K562 (cell line): ENCODE measurements around the gene GCNT2. TPM values are rescaled to one million over a fixed set of nuclear protein-coding genes. Genes with fewer than 3 reads are reported as not detected.

Source experiments
- ATAC-seq: fragments of 200-7000 bp; cut with Tn5 transposase; 3 replicates; pipeline ENCODE4 v1.9.1; 2020; ENCODE audit warnings: moderate library complexity
- BruUV-seq: library from RNA; stranded (reverse); fragments of 400-500 nt; replicated peaks from 2 replicates; lab custom pipeline; 2021; lab: Mats Ljungman, UMichigan
- CTCF ChIA-PET: fragments of 300-600 bp; formaldehyde crosslinking; extraction: SDS; loops from one replicate; lab custom pipeline; 2021; ENCODE audit warnings: low intra/inter-chr PET ratio; lab: Yijun Ruan, JAX
- POLR2A ChIA-PET: fragments of 300-600, 350-650 bp; sonication (Branson Sonifier 250); formaldehyde crosslinking; extraction: SDS; loops from one replicate; lab custom pipeline; 2021; ENCODE audit warnings: antibody characterized with exemption, inconsistent platforms; lab: Yijun Ruan, JAX
- DNase-seq, 4 experiments: peaks; one replicate each; pipeline versions ENCODE4 v3.0.0 to v3.0.0-alpha.2; 2011 to 2018; ENCODE audit warnings: low spot score in 3 of 4, mixed read lengths in 3 of 4; ENCODE audit errors: extremely low read depth in 1 of 4
- FAIRE-seq: peaks from 2 replicates; lab custom pipeline; 2011; peaks lifted over from hg19 to GRCh38; lab: Jason Lieb, UNC
- H2AFZ ChIP-seq: 2 replicates; pipeline ENCODE4 v1.6.0; 2011; ENCODE audit warnings: low read depth, low read length, control low read depth, inconsistent platforms
- H3K27ac ChIP-seq: fragments of 200-600 bp; 3 replicates; pipeline ENCODE4 v1.8.0; 2011; ENCODE audit warnings: low read depth, mild to moderate bottlenecking, control low read depth, inconsistent platforms, low read length, moderate library complexity, mixed read lengths; ENCODE audit errors: extremely low read depth
- H3K27me3 ChIP-seq, 2 experiments: fragments of 300-600 bp in 1 of 2; 2 replicates in 1 of 2; 3 replicates in 1 of 2; pipeline versions ENCODE4 v1.6.0 to v1.8.0; 2011; ENCODE audit warnings: inconsistent platforms in 2 of 2, low read length in 2 of 2, mild to moderate bottlenecking in 1 of 2, mixed read lengths in 1 of 2, moderate library complexity in 1 of 2; ENCODE audit not compliant: control insufficient read depth in 2 of 2, insufficient read depth in 2 of 2
- H3K36me3 ChIP-seq: fragments of 300-600 bp; 3 replicates; pipeline ENCODE4 v1.8.0; 2011; ENCODE audit warnings: mild to moderate bottlenecking, low read length, inconsistent platforms; ENCODE audit not compliant: control insufficient read depth, insufficient read depth
- H3K4me1 ChIP-seq, 2 experiments: fragments of 200-600 bp in 1 of 2; replicated peaks in 1 of 2; 2 replicates in 1 of 2; 3 replicates in 1 of 2; pipeline versions ENCODE4 v1.5.1 to v1.8.0; 2011; ENCODE audit warnings: inconsistent platforms in 2 of 2, low read length in 2 of 2, mild to moderate bottlenecking in 1 of 2, mixed read lengths in 1 of 2, moderate library complexity in 1 of 2; ENCODE audit not compliant: control insufficient read depth in 2 of 2, insufficient read depth in 2 of 2
- H3K4me2 ChIP-seq: 2 replicates; pipeline ENCODE4 v1.6.1; 2011; ENCODE audit warnings: low read length, control low read depth, inconsistent platforms, mixed read lengths; ENCODE audit not compliant: insufficient read depth
- H3K4me3 ChIP-seq: fragments of 200-600 bp; sonication (generic), shearing (Covaris generic); 2 replicates; pipeline ENCODE4 v1.5.1; 2016; ENCODE audit warnings: control low read depth, inconsistent platforms
- H3K79me2 ChIP-seq: fragments of 200-600 bp; 3 replicates; pipeline ENCODE4 v1.8.0; 2011; ENCODE audit warnings: low read length, inconsistent platforms; ENCODE audit not compliant: control insufficient read depth, insufficient read depth
- H3K9ac ChIP-seq, 2 experiments: 2 replicates each; pipeline versions ENCODE4 v1.6.0 to v1.6.1; 2011; ENCODE audit warnings: low read depth in 2 of 2, low read length in 2 of 2, control low read depth in 1 of 2, inconsistent platforms in 1 of 2, mild to moderate bottlenecking in 1 of 2, mixed read lengths in 1 of 2; ENCODE audit not compliant: insufficient read depth in 1 of 2
- H3K9me1 ChIP-seq: one replicate; pipeline ENCODE4 v1.6.0; 2011; ENCODE audit warnings: inconsistent platforms, mild to moderate bottlenecking, low read length, moderate library complexity; ENCODE audit not compliant: control insufficient read depth, insufficient read depth
- H3K9me3 ChIP-seq: replicated peaks from 2 replicates; pipeline ENCODE4 v1.5.1; 2011; ENCODE audit warnings: low read depth, low read length, inconsistent platforms; ENCODE audit not compliant: control insufficient read depth, insufficient read depth
- H4K20me1 ChIP-seq: replicated peaks from 2 replicates; pipeline ENCODE4 v1.6.1; 2011; ENCODE audit warnings: low read length, inconsistent platforms, mixed read lengths; ENCODE audit not compliant: control insufficient read depth, insufficient read depth
- CBX3 ChIP-seq, 2 experiments: IDR thresholded peaks; 1 replicate in 1 of 2; 2 replicates in 1 of 2; pipeline ENCODE4 v1.6.1; 2012; ENCODE audit warnings: inconsistent platforms in 2 of 2, low read length in 2 of 2, borderline replicate concordance in 1 of 2, control low read depth in 1 of 2
- ELF4 ChIP-seq: fragments of 450-650 bp; formaldehyde crosslinking; IDR thresholded peaks from 2 replicates; pipeline ENCODE4 v1.4.0; 2022; ENCODE audit warnings: missing genetic modification characterization
- FOXK1 ChIP-seq: sonication (generic); formaldehyde crosslinking; IDR thresholded peaks from 2 replicates; pipeline ENCODE4 v1.8.0; 2022; ENCODE audit warnings: missing genetic modification reagents, mild to moderate bottlenecking, borderline replicate concordance
- ILK ChIP-seq: fragments of 450-650 bp; IDR thresholded peaks from 2 replicates; pipeline ENCODE4 v1.6.1; 2016; ENCODE audit warnings: missing genetic modification characterization, low read depth, mild to moderate bottlenecking, missing compliant biosample characterization, moderate library complexity, borderline replicate concordance
- OTX1 ChIP-seq: fragments of 450-650 bp; formaldehyde crosslinking; IDR thresholded peaks from 2 replicates; pipeline ENCODE4 v1.4.0; 2022; ENCODE audit warnings: mild to moderate bottlenecking
- PHF20 ChIP-seq: fragments of 450-650 bp; IDR thresholded peaks from 2 replicates; pipeline ENCODE4 v1.6.1; 2018; ENCODE audit not compliant: partially characterized antibody
- POLR2G ChIP-seq: fragments of 200-400 bp; formaldehyde crosslinking; IDR thresholded peaks from 2 replicates; pipeline ENCODE4 v1.6.1; 2017; ENCODE audit warnings: low read depth, mild to moderate bottlenecking, antibody characterized with exemption, low read length, moderate library complexity
- THRB ChIP-seq: fragments of 450-650 bp; formaldehyde crosslinking; conservative IDR thresholded peaks from 2 replicates; pipeline ENCODE4 v1.4.0; 2022; ENCODE audit warnings: mild to moderate bottlenecking, missing genetic modification characterization
- UBTF ChIP-seq, 2 experiments: IDR thresholded peaks; 2 replicates each; pipeline ENCODE4 v1.6.1; 2012; ENCODE audit warnings: improper control_type of control experiment in 2 of 2, low read depth in 2 of 2, low read length in 2 of 2, borderline replicate concordance in 1 of 2
- ZNF282 ChIP-seq: sonication (generic); formaldehyde crosslinking; IDR thresholded peaks from 2 replicates; pipeline ENCODE4 v1.8.1; 2023; ENCODE audit warnings: missing genetic modification reagents
- ZNF398 ChIP-seq: fragments of 250-450 bp; sonication (Bioruptor Pico); IDR thresholded peaks from 2 replicates; pipeline ENCODE4 v1.8.0; 2021; ENCODE audit warnings: moderate library complexity, mild to moderate bottlenecking, inconsistent platforms
- ZNF431 ChIP-seq: sonication (generic); formaldehyde crosslinking; IDR thresholded peaks from 2 replicates; pipeline ENCODE4 v1.8.0; 2022; ENCODE audit warnings: mild to moderate bottlenecking, missing genetic modification reagents
- ZNF445 ChIP-seq: fragments of 250-450 bp; sonication (Bioruptor Pico); IDR thresholded peaks from 2 replicates; pipeline ENCODE4 v1.4.0; 2020; ENCODE audit warnings: low read depth, mild to moderate bottlenecking, moderate library complexity
- ZZZ3 ChIP-seq: fragments of 450-650 bp; IDR thresholded peaks from 2 replicates; pipeline ENCODE4 v1.6.1; 2016; ENCODE audit warnings: antibody characterized with exemption, mild to moderate bottlenecking, moderate library complexity
- WGBS: fragments of 100-300 bp; shearing (Covaris generic); methylation state at CpG from one replicate; pipeline ENCODE4 v1.1.6; 2016; ENCODE audit warnings: low coverage, mixed read lengths; ENCODE audit not compliant: insufficient coverage; ENCODE audit errors: missing lambda C conversion rate; 5-methylcytosine and 5-hydroxymethylcytosine counted together
- in situ Hi-C: fragments of 300-500 bp; cut with MboI; formaldehyde crosslinking; loops from 4 replicates; pipeline ENCODE4 v1.15.0; 2018; ENCODE audit warnings: inconsistent platforms, mixed read lengths
- intact Hi-C: fragments of 100-400 bp; cut with micrococcal nuclease; formaldehyde crosslinking; loops from 2 replicates; pipeline ENCODE4 v1.14.2; 2022
- polyA plus RNA-seq, 8 experiments: library from polyadenylated mRNA; depleted of rRNA in 4 of 8; stranded (reverse) in 5 of 8; unstranded in 3 of 8; fragments of >200 nt; fragmentation: Nextera tagmentation in 2 of 8; fragmentation: Illumina TruSeq in 1 of 8; extraction: Ambion mirVana in 2 of 8; extraction: Trizol in 1 of 8; gene quantifications; 2 replicates each; pipeline versions ENCODE4 v1.2.1 to v1.2.3, GENCODE V29; 2011 to 2014; ENCODE audit warnings: inconsistent platforms in 1 of 8, missing spikeins in 1 of 8
- total RNA-seq, 7 experiments: library from RNA; depleted of rRNA in 6 of 7; stranded (reverse); fragments of >200 nt in 6 of 7; fragmentation: Illumina TruSeq in 2 of 7; extraction: Trizol in 2 of 7; gene quantifications; 2 replicates each; pipeline versions ENCODE4 v1.2.1 to v1.2.3, GENCODE V29; 2011 to 2021; ENCODE audit warnings: low replicate concordance in 1 of 7

Gene GCNT2
- total and polyA plus RNA-seq, 9 of the 15 experiments (the other 6 are each of a cell fraction or from before 2014, with no cell fraction given), result 0.78 to 2.6 (median 1.6) TPM

GRCh38 chr6:10588562-10589428, 67.6 kb downstream of the GCNT2 start:
- Histone ChIP-seq H3K9me3 (no peaks in the 10 kb centered on the region), H2AFZ (no peak overlapping the region), H3K4me3 (no peak overlapping the region), H3K4me1 (peaks cover 12 to 16% of the 10 kb centered on the region in 2 experiments), H3K79me2 (no peaks in the 10 kb centered on the region), H3K27ac (no peak overlapping the region), H3K9ac (no peak overlapping the region), H4K20me1 (no peaks in the 10 kb centered on the region), H3K36me3 (no peaks in the 10 kb centered on the region), H3K27me3 (peaks cover 5 to 39% of the 10 kb centered on the region in 2 experiments; a peak in 4 of 5 replicates), H3K4me2 (no peak overlapping the region), H3K9me1 (no peaks in the 10 kb centered on the region)
- DNase-seq (no peak), ATAC-seq (no peak), FAIRE-seq (peak; percentile 46)
- ChIA-PET CTCF (no interaction called here), POLR2A (interaction anchor here (1.5 kb wide), 1 partner anchor 11 kb away, joined by 3 read pairs; no protein-coding TSS in a partner anchor)
- intact Hi-C loops (no loop called here), in situ Hi-C loops (no loop called here)
- BruUV-seq, result no TSS peak
- WGBS, result 32% methylated on average over 6 of the region's 7 CpGs
- peak; percentile 25 for TF ChIP-seq PHF20
- TF ChIP-seq ZNF431 (CRISPR knock-in tag), result no peak
- no peak for TF ChIP-seq ILK (tag)
- TF ChIP-seq ZNF282 (CRISPR knock-in tag), result no peak
- TF ChIP-seq ZZZ3, result no peak
- no peak for TF ChIP-seq UBTF (IDR thresholded peaks at IDR 0.05; ENCODE audit: borderline replicate concordance in 1 of 2, low read depth in 2 of 2, low read length in 2 of 2)
- no peak for TF ChIP-seq POLR2G
- 0 out of 2 replicates have a peak, but pooled peaks have one; percentile 49 for TF ChIP-seq OTX1
- no peak for TF ChIP-seq ZNF445 (CRISPR knock-in tag)
- TF ChIP-seq FOXK1, result 0 out of 2 replicates have a peak, but pooled peaks have one; percentile 63
- no peak for TF ChIP-seq ZNF398 (CRISPR knock-in tag)
- no peak for TF ChIP-seq ELF4 (CRISPR knock-in tag)
- peak; percentile 54; the same call in 1 of the 2 replicates for TF ChIP-seq THRB (CRISPR knock-in tag)
- 0 out of 3 replicates have a peak, but pooled peaks of 1 of the 2 experiments have one; percentile 1 for TF ChIP-seq CBX3 (IDR thresholded peaks at IDR 0.05; ENCODE audit: borderline replicate concordance in 1 of 2, low read length in 2 of 2)
